Activated CD4-positive, alpha-beta T cell treated with anti-CD3 and anti-CD28 coated beads, Interleukin-2, amount 50 U/mL, for 48 hours (primary cell): ENCODE measurements around the gene SESN2.

Experiments
- DNase-seq, 2 experiments: peaks; one replicate each; pipeline ENCODE4 v3.0.0-alpha.2; 2020

SESN2 gene

DNA sequence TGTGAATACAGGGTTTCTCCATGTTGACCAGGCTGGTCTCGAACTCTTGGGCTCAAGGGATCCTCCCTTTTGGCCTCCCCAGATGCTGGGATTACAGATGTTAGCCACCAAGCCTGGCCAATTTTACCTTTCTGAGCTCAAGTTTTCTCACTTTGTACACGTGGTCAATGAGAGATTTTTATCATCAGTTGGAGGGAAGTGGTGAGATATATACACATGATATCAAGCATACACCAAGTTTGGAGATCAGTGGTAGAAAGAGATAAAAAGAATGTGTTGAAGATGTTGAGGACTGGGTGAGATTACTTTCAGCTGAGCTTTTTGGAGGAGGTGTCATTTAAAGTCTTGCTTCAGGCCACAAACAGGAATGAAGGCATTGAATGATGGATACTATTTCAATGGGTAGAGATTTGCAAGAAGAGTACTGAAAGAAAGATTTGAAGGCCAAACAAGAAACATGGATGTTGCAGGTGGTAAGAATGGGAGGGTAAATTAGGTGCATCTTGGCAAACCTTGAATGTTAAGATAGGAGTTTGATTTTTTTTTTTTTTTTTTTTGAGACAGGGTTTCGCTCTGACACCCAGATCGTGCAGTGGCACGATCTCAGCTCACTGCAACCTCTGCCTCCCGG is 3.0 kb upstream of the SESN2 start:
- DNase-seq = no peak

DNA sequence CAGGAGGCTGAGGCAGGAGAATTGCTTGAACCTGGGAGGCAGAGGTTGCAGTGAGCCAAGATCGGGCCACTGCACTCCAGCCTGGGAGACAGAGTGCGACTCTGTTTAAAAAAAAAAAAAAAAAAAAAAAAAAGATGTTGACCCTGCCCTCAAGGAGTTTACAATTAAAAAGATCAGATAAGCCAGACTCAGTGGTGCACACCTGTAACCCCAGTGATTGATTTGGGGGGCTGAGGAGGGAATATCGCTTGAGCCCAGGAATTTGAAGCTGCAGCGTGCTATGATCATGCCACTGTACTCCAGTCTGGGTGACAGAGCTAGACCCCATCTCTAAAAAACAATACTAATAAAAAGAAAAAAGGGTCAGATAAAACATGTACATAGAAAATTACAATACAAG is 1.6 kb upstream of the SESN2 start:
- DNase-seq = no peak

DNA sequence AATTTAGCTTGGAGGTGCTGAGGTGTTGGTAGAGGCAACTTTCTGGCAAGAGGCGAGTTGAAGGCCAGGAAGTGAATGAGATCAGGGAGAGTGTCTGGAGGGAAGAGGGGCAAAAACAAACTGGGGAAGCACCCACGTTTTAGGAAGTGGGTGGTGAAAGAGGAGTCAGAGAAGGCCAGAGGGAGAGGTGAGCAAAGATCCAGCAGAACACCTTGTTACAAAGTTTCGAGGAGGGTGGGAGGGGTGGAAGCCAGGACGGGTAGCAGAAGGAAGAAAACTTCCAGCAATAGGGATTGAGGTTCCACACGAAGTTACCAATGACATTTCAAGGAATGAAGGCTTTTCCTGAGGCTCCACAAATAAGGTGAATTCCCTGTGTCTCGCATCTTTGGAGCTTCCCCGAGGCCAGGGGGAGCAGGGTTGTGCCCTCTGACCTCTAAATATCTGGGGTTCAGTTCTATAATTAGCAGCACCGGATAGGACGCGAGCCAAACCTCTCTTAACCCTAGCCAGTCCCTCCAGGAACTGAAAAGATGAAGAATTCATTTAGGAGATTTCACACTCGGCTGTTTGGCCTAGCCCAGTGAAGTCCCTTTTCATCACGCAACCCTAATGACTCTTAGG is 578 bp upstream of the SESN2 start:
- DNase-seq = no peak

DNA sequence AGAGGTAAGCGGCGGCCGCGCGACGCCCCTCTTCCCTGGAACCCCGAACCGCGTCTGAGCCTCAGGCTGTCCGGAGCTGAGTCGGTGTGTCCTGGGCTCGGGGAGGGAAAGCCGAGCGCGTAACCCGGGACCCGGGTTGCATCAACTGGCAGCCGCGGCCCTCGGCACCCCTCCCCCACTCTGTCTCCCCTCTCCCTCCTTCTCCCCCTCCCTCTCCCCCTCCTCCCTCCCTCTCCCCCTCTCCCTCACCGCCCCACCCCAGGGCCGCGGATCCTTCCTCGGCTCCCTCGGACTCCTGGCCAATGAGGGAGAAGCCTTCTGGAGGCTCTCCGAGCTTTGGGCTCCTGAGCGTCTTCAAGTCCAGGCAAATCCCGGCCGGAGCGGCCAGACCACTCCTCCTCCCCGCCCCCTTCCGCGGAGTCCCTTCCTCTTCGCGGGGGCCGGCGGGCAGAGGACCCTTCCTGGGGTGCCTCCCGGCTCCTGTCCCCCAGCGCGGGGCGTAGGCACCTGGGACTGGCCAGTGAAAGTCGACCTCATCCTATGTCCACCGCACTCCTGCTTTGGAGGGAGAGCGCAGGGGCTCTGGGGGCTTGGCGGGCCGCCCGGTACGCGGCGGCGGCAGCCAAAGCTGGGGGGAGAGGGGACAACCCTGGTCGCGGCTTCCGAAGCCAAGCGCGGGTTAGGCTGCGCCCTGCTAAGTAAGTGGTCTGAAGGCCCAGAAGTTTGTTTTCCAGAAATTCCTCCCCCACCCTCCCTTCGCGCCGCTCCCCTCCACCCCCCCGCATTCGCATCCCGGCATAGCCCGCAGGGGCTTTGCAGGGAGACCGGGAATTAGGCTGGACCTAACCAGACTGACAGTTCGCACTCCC is 850 bp downstream of the SESN2 start:
- DNase-seq = peak; percentile 46

DNA sequence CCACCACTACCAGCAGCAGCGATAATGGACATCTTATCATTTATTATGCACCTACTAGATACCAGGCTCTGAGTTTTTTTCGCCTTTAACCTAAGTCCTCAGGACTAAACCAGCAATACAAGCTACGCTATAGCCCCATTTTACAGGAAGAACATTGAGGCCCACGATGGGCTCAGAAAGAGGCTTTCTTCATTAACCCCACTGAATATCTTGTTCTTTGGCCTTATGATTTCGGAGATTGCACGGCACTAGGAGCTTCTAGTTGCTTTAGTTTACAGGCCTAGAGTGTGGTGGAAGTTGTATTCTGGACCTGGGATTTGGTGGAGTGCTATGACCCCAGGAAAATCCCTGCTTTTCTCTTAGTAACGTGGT is 1.5 kb downstream of the SESN2 start:
- DNase-seq = no peak

DNA sequence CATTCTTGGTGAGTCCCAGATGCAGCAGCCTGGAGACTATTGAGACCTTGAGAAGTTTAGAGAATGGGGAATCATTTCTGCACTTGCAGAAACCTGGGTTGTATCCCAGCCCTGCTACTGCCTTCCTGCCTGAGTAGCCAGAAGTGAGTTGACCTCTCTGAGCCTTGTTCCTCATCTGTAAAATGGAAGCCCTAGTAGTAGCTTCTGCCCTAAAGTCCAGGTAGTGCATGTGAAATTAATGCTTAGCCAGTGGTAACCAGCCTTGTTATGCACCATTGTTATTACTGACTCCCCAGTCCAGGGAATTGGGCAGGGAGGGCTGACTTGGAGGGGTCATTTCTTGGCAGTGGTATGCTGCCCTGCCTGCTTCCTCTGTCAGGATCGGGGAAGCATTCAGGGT is 5.6 kb downstream of the SESN2 start:
- no peak for DNase-seq

DNA sequence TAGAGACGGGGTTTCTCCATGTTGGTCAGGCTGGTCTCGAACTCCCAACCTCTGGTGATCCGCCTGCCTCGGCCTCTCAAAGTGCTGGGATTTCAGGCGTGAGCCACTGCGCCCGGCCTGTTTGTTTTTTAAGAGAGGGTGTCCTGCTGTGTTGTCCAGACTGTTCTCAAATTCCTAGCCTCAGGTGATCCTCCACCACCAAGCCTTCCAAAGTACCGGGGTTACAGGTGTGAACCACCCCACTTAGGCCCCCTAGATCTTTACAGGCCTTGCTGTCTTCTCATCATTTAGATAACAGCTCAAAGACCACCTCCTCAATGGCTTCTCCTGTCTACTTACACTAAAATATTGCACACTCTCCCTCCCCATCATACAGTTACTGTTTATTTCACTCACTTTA is 6.3 kb downstream of the SESN2 start:
- DNase-seq = no peak

DNA sequence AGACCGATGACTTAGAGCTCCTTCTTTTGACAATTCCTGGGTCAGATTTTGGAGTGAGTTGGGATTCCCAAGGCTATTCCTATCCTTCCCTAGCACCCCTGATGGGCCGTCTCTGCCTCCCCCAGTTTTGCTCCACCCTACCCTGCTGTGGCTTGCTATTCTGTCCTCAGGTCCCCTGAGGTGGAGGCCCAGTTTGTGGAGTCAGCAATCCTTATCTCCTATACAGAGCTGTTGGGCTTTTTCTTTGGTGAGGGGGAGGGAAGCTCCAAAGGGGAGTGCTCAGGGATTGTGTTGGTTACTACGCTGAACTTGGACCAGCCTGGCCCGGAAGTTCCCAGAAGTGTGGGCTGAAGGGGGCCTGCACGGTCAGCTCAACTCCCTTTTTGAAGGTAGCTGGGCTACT is 7.6 kb downstream of the SESN2 start:
- DNase-seq = no peak

DNA sequence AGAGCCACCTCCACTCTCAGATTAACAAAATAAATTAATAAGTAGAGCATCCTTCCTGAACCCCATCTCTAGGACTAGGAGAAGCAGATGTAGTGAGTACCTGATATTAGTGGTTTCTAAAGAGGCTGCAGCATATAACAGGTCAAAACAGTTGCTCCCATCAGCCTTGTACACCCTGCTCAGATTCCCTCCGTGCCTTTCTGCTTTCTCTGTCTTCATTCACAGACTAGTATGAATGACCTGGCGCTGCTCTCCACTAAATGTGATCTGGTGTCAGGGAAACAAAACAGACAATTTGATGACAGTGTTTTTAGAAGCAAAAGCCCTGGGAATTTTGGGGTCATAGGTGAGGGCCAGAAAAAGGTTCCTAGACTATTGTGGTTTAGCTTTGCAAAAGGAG is 8.3 kb downstream of the SESN2 start:
- no peak for DNase-seq

DNA sequence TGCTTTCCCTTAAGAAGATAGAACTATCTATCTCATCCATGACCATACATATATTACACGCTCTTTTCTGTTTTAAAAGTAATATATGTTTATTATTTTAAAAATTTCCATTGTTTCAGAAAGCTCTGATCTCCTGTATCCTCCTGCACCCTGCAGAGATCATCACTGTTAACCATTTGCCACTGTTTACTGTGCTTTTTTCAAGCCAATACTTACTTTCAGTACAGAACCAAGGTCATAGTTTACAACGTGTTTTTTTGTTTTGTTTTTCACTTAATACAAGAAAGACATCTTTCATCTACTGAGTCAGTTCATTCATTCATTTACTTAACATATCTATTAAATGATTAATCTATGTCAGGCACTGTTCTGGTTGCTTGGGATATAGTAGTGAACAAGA is 10.2 kb downstream of the SESN2 start:
- DNase-seq = no peak

DNA sequence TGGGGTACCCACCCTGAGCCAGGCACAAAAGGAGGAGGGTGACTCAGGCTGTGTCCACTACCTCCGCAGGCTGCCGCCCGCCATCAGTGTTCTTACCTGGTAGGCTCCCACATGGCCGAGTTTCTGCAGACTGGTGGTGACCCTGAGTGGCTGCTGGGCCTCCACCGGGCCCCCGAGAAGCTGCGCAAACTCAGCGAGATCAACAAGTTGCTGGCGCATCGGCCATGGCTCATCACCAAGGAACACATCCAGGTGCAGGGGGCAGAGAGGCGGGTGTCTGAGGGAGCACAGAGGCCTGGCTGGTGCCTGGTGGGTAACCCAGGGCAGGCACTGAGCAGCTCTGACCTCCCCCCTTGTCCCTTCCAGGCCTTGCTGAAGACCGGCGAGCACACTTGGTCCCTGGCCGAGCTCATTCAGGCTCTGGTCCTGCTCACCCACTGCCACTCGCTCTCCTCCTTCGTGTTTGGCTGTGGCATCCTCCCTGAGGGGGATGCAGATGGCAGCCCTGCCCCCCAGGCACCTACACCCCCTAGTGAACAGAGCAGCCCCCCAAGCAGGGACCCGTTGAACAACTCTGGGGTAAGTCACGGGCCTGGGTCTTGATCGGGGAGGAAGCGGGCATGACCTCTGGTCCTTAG is 13.0 kb downstream of the SESN2 start:
- DNase-seq = no peak

DNA sequence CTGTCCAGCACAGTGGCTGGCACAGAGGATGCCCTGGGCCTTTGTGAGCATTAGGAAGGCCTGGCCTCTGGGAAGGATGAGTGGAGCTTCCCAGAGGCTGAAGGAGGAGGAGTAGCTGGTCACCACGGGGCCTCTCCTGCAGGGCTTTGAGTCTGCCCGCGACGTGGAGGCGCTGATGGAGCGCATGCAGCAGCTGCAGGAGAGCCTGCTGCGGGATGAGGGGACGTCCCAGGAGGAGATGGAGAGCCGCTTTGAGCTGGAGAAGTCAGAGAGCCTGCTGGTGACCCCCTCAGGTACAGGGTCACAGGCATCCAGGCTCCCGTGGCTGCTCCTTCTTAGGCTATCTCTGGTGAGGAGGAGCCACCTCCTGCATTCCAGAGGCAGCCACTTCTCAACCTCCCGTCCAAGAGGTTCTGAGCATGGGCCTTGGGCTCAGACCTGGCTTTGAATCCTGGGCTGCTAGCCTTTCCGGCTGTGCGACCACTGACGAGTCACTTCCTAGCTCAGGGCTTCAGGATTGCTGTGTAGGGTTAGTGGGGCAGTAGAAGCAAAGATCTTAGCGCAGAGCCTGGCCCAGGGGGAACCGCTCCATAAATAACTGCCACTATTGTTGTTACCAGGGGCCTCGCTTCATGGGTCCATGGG is 14.0 kb downstream of the SESN2 start:
- DNase-seq = no peak

DNA sequence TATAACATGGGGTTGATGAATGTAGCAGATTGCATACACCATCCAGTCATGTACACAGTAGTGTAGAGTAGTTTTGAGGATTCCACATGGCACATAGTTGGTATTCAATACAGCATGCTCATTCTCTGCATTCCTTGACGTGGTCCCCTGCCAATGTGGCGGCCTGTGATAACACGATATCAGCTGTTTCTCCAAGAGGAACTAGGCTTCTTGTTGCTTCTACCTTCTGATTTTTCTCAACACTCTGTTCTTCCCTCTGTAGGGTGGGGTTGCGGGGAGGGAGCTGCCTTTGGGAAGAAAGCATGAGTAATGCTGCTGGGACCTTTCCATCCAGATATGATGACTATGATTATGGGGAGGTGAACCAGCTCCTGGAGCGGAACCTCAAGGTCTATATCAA is 19.4 kb downstream of the SESN2 start:
- DNase-seq = no peak

DNA sequence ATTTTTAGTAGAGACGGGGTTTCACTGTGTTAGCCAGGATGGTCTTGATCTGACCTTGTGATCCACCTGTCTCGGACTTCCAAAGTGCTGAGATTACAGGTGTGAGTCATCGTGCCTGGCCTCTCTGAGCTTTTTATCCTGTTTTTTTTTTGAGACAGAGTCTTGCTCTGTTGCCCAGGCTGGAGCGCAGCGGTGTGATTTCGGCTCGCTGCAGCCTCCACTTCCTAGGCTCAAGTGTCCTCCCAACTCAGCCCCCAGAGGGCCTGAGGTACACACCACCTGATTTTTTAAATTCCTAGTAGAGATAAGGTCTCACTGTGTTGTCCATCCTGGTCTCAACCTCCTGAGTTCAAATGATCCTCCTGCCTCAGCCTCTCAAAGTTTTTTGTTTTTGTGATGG is 20.4 kb downstream of the SESN2 start:
- DNase-seq = no peak

DNA sequence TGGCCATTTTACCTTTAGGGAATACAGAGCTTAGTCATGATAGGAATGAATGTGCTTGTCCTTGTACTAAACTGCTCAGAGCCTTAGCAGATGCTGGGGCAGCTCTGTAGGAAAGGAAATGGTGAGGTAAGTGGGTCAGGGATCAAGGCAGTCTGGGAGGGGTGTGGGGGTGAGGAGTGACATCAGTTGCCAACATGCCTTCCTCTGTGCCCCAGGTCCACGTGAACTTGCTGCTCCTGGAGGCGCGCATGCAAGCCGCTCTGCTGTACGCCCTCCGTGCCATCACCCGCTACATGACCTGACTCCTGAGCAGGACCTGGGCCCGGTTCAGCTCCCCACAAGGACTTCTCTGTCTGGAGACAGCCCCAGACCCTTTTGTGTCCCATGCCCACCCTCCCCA is 21.2 kb downstream of the SESN2 start:
- DNase-seq = no peak

DNA sequence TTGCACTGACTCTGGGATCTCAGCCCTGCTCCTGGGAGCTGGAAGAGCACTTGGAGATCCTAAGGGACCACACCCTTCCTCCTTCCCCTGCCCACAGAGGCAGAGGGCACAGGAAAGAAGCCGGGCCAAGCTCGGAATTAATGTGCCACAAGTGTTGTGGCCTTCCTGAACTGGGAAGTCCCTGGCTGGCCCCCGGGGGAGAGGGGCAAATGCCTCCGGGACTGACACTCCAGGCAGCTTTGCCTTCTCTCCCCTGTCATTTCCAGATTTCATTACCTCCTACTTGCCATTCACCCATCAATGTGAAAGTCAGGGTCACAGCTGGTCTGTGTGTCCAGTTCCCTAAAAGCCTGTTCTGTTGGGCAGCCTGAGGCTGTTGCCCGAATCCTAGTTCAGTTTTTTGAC is 21.7 kb downstream of the SESN2 start:
- DNase-seq = no peak

DNA sequence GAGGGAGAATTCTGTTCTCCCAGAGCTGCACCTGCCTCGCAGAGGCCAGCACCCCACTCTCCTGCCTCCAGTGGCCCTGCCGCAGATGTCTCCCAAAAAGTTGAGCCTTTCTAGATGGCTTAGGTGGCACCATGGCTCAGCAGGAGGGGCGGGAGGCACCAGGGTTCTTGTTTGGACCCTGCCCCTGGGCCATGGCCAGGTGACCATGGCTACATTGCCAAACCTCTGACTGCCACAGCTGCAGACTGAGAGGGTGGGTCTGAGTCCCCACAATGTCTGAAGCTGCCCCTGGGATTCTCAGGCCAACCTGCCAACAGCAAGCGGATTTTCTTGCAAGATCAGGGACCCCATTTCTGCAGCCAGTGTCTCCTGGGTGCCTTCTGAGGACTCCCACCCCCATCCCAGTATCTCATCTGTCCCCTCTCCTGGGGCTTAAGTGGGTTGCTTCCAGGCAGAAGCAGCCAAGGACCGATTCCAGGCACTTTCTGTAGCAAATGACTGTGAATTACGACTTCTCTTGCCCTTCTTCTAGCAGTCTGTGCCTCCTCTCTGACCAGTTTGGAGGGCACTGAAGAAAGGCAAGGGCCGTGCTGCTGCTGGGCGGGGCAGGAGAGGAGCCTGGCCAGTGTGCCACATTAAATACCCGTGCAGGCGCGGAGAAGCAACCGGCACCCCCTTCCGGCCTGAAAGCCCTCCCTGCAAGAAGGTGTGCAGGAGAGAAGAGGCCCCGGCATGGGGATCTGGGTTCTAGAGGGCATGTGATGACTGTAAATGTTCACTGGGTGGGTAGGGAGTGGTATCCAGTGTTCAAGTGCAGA is 22.5 kb downstream of the SESN2 start:
- no peak for DNase-seq

DNA sequence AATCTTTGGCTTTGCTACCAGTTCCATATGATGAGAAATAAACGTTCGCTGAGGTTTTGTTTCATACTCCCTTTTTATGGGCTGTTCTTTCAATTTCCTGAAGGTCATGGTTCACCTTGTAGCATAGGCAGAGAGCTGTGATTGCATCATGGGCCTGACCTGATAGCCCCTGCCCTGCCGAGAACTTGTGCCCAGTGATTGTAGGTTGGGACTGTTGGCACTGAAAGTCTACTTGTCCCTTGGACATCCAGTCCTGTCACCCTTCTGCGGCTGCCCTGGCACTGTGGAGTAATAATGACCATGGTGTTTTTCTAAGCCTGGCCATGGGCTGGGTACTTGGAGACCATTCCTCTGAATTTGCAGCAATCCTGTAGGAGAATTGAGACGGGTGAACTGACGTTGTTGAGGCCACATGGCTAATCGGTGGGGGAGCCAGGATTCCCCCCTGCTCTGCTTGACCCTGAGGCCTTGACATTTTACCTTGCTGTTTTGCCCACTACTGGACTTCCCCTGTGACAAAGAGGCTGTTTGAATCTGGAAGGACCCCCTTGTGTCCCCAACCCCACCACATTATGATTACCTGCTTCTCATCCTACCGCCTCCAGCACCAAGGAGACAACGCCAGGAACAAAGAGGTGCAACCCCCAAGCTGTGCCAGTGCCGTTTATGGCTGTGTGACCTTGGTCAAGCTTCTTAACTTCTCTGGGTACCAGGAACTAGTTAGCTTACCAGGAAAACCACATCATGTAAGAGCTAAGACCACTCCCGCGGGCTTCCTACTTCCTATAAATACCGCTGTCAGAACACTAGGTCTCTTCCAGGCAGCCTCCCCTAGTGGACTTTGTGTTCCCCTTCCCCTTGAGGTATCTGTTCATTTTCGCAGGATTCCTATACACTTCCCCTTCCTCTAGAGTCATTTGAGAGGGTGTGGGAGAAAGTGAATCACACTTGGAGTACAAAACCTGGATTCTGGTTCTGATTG is 23.4 kb downstream of the SESN2 start:
- no peak for DNase-seq

DNA sequence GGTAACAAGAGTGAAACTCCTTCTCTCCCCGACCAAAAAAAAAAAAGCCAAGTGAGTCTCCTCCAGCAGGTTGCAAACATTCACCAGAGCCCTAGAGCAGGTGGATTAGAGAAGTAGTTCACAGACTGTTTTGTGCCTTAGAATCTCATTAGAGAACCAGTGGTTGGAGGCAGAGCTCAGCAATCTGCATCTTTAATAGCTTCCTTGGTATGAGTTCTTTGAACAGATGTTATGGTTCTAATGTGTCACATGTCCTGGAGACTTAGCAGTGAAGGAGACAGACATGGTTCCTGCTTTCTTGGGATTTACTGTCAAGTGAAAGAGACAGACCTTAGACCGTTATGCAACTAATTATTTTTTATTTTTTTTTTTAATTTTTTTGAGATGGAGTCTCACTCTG is 26.8 kb downstream of the SESN2 start:
- DNase-seq = no peak

DNA sequence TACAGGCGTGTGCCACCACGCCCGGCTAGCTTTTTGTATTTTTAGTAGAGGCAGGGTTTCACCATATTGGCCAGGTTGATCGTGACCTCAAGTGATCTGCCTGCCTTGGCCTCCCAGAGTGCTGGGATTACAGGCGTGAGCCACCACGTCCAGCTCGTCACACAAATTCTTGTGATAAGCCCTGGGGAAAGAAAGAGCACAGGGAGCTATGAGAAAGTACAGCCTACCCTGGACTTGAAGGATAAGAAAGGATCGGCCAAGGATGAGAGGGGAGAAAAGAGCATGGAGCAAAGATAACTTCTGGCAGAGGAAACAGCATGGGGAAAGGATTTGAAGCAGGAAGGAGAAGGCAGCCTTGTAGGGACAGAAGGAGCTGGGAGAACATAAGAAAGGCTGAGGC is 29.2 kb downstream of the SESN2 start:
- DNase-seq = no peak

DNA sequence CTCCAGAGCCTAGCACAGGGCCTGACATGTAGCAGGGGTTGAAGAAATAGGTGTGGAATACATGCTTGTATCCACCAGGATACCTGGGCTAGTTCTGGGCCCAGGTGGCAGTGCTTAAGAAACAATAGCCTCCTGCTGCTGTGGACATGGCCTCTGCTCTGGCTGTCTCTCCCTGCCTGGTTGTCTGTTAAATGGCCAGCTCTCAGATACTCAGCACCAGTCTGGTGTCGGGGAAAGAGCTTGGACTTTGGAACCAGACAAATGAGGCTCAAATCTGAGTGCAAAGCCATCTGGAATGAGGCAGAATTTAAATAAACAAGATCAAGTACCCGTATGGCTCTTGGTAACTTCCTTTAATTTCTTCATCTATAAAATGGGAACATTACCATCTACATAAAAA is 31.5 kb downstream of the SESN2 start:
- no peak for DNase-seq
